Ectodermal cell (in vitro differentiated cells): ENCODE results near the gene FABP7.

Experiments
- H3K27ac ChIP-seq: 2 replicates; pipeline ENCODE4 v1.7.0; 2013; ENCODE audit warnings: mild to moderate bottlenecking, low read depth, low read length; ENCODE audit not compliant: insufficient read depth, poor library complexity, severe bottlenecking
- H3K27me3 ChIP-seq: 2 replicates; pipeline ENCODE4 v1.7.0; 2013; ENCODE audit warnings: mild to moderate bottlenecking, low read length; ENCODE audit not compliant: insufficient read depth, control insufficient read depth, poor library complexity, severe bottlenecking
- H3K36me3 ChIP-seq: one replicate; pipeline ENCODE4 v1.7.0; 2013; ENCODE audit warnings: low read length; ENCODE audit not compliant: control insufficient read depth, insufficient read depth
- H3K4me1 ChIP-seq: one replicate; pipeline ENCODE4 v1.7.0; 2013; ENCODE audit warnings: low read length; ENCODE audit not compliant: control insufficient read depth, insufficient read depth
- H3K4me3 ChIP-seq: 2 replicates; pipeline ENCODE4 v1.7.0; 2013; ENCODE audit warnings: low read depth, low read length, control low read depth; ENCODE audit not compliant: insufficient read depth
- H3K9me3 ChIP-seq: 2 replicates; pipeline ENCODE4 v1.7.0; 2013; ENCODE audit warnings: mild to moderate bottlenecking, low read length, moderate library complexity; ENCODE audit not compliant: control insufficient read depth
- WGBS, 2 experiments: methylation state at CpG; one replicate each; pipeline ENCODE4 v1.1.7; 2013; ENCODE audit warnings: missing lambda C conversion rate in 2 of 2; 5-methylcytosine and 5-hydroxymethylcytosine counted together

Gene FABP7

DNA sequence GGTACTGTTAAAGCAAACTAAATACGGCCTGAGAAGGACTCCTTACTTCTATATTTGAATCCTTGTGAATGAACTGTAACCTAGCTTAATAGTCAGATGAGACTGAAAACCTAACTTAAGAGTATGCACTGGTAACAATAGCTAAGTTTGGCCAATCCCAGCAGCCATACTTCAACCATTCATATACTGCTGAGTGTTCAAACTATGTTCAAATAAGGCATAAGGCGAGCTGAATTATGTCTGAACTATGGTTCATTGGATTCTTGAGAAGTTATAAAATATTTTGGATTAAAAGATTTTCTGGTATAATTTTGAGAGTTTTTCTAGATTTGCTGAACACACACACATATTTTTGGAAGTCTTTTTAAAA is 11.8 kb downstream of the FABP7 start:
- Histone ChIP-seq H3K9me3 (no peaks in the 10 kb centered on the region), H3K4me3 (no peak overlapping the region), H3K27ac (no peak overlapping the region), H3K36me3 (no peaks in the 10 kb centered on the region), H3K27me3 (peaks cover 36% of the 10 kb centered on the region), H3K4me1 (no peaks in the 10 kb centered on the region)
- 96 to 100% methylated on average over 2 of the region's 2 CpGs for WGBS, 2 experiments

DNA sequence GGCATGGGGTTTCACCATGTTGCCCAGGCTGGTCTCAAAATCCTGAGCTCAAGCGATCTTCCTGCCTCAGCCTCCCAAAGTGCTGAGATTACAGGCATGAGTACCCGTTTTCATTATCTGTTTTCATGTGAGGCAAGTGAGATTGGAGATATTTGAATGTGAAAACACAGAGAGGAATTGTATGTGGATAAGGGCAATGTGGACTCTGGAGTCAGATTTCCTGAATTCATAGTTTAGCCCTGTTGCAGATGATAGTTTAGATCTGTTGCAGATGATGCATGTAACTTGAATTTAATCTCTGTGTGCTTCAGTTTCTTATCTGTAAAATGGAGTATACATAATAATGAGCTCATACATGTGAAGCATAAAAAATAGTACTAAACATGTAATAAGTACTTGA is 13.2 kb downstream of the FABP7 start:
- Histone ChIP-seq H3K27ac (no peak overlapping the region), H3K4me1 (no peaks in the 10 kb centered on the region), H3K4me3 (no peak overlapping the region), H3K27me3 (peaks cover 31% of the 10 kb centered on the region), H3K9me3 (no peaks in the 10 kb centered on the region), H3K36me3 (no peaks in the 10 kb centered on the region)
- WGBS, 2 experiments, result 81 to 92% methylated on average over 2 of the region's 2 CpGs

- H3K9me3 ChIP-seq, result no peaks in the 10 kb centered on the region
- H3K27ac ChIP-seq, result no peak overlapping the region
- WGBS, 2 experiments, result 95% methylated on average over 3 of the region's 3 CpGs
- H3K4me3 ChIP-seq, result no peak overlapping the region
- no peaks in the 10 kb centered on the region for H3K4me1 ChIP-seq
- H3K36me3 ChIP-seq, result no peaks in the 10 kb centered on the region
- no peaks in the 10 kb centered on the region for H3K27me3 ChIP-seq
These were observed 18.0 kb downstream of the FABP7 start for GRCh38 chr6:122797537-122797936.

DNA sequence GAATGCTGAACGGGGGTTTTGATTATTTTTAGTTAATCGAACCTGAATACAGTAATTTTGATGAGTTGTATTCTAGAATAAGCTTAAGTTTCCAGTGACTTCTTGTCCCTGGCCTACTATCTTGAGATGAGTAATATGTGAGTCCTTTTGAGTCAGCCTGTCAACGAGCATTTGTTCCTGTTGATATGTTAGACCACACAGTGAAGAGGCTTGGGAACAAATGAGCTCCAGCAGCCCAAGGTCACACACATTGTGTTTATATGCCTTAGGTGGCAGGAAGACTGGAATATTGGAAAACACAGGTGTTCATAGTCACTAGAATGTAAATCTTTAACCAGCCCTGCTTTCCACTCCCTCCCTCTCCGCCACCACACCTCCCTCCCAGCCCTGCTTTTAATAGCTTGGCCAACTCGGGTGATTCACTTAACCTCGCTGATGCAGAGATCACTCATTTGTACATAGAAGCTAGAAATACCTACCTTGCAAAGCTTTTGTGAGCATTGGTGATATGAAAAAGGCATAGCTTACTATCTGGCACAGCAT is 18.7 kb downstream of the FABP7 start:
- Histone ChIP-seq H3K27ac (no peak overlapping the region), H3K27me3 (no peaks in the 10 kb centered on the region), H3K4me1 (no peaks in the 10 kb centered on the region), H3K9me3 (no peaks in the 10 kb centered on the region), H3K4me3 (no peak overlapping the region), H3K36me3 (no peaks in the 10 kb centered on the region)
- 94 to 96% methylated on average over 6 of the region's 6 CpGs for WGBS, 2 experiments

DNA sequence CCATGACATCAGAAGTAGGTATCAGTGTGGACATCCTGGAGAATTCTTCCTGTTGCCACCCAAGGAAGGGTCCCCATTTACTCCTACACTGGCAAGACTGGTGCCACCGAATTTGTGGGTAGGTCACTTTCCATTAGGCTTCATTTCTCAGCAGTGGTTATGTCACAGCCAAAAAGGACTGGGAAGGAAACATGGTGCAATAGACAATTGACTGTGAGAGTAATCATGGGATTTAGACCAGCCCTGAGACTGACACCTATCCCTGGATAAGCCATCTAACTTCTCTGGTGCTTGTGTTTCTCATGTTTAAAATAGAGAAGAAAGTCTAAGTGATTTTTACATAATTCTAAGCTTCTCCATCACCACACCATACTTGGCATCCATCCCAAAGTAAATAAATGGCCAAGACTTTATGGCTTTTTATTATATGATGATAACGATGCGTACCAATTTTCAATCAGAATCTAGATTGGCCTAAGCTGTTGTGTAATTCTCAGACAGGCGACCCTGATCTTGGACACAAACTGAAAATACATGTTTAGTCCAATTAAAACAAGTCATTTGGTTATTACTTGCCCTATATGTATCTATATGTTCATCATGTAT is 19.7 kb downstream of the FABP7 start:
- Histone ChIP-seq H3K27ac (no peak overlapping the region), H3K4me3 (no peak overlapping the region), H3K27me3 (no peaks in the 10 kb centered on the region), H3K9me3 (no peaks in the 10 kb centered on the region), H3K4me1 (no peaks in the 10 kb centered on the region), H3K36me3 (no peaks in the 10 kb centered on the region)
- WGBS, 2 experiments, result 96 to 97% methylated on average over 4 of the region's 4 CpGs

- Histone ChIP-seq H3K9me3 (no peaks in the 10 kb centered on the region), H3K36me3 (no peaks in the 10 kb centered on the region), H3K27ac (no peak overlapping the region), H3K27me3 (no peaks in the 10 kb centered on the region), H3K4me3 (no peak overlapping the region), H3K4me1 (no peaks in the 10 kb centered on the region)
- WGBS, 2 experiments, result 89 to 93% methylated on average over 4 of the region's 5 CpGs
These were observed 20.6 kb downstream of the FABP7 start for GRCh38 chr6:122799916-122800686.

GRCh38 chr6:122800906-122801305 is 21.4 kb downstream of the FABP7 start:
- Histone ChIP-seq H3K4me1 (no peaks in the 10 kb centered on the region), H3K36me3 (no peaks in the 10 kb centered on the region), H3K9me3 (no peaks in the 10 kb centered on the region), H3K4me3 (no peak overlapping the region), H3K27ac (no peak overlapping the region), H3K27me3 (no peaks in the 10 kb centered on the region)
- WGBS, 2 experiments, result 93 to 98% methylated on average over 3 of the region's 3 CpGs

DNA sequence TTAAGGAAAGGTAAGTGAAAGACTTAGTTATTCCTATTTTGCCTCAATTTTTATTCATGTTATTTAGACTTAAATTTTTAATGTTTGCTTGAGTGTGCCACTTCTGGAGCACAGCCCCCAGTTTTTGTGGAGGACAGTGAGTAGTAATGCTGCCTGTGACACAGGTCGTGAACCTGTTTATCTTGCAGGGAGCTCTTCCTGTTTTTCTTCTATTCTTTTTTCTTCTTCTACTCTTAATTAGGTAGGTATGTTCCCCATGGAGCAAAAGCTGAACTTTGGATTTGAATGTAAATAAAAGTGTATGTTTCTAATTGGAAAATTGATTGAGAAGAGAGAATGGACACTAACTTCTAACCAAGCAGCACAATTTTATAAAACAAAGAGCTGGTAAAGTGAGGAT is 21.9 kb downstream of the FABP7 start:
- Histone ChIP-seq H3K9me3 (no peaks in the 10 kb centered on the region), H3K27me3 (no peaks in the 10 kb centered on the region), H3K36me3 (no peaks in the 10 kb centered on the region), H3K27ac (no peak overlapping the region), H3K4me3 (no peak overlapping the region), H3K4me1 (no peaks in the 10 kb centered on the region)
- WGBS, 2 experiments, result 86% methylated on average over 1 of the region's 1 CpG; no CpG with 5 or more reads in 1 of the 2 experiments

GRCh38 chr6:122803171-122803661 is 23.7 kb downstream of the FABP7 start:
- no peaks in the 10 kb centered on the region for H3K36me3 ChIP-seq
- no peaks in the 10 kb centered on the region for H3K27me3 ChIP-seq
- no peaks in the 10 kb centered on the region for H3K9me3 ChIP-seq
- no peaks in the 10 kb centered on the region for H3K4me1 ChIP-seq
- H3K27ac ChIP-seq, result no peak overlapping the region
- H3K4me3 ChIP-seq, result no peak overlapping the region
- WGBS, 2 experiments, result 25 to 50% methylated on average over 2 to 4 of the region's 4 CpGs

GRCh38 chr6:122804962-122805485 is 25.5 kb downstream of the FABP7 start:
- H3K4me3 ChIP-seq, result no peak overlapping the region
- H3K36me3 ChIP-seq, result no peaks in the 10 kb centered on the region
- 88 to 91% methylated on average over 5 of the region's 5 CpGs for WGBS, 2 experiments
- H3K9me3 ChIP-seq, result no peaks in the 10 kb centered on the region
- no peak overlapping the region for H3K27ac ChIP-seq
- no peaks in the 10 kb centered on the region for H3K27me3 ChIP-seq
- H3K4me1 ChIP-seq, result no peaks in the 10 kb centered on the region
